ENCODE results near the gene PRPS2. TPM values are rescaled to one million over a fixed set of nuclear protein-coding genes. Genes with fewer than 3 reads are reported as not detected.

The PRPS2 gene
- total and polyA plus RNA-seq, 2 of the 8 experiments (the other 6 are each of a cell fraction or from before 2014, with no cell fraction given): 11.8 to 31.4 TPM

GRCh38 chrX:12794654-12795053 is 3.4 kb downstream of the PRPS2 start:
- H4K91ac ChIP-seq (replicated peaks; ENCODE audit: insufficient read length, low read length): no peak overlapping the region
- peaks cover 0 to 33% of the 10 kb centered on the region in 2 experiments; a peak in 2 of 4 replicates for H3K79me2 ChIP-seq (ENCODE audit: control insufficient read depth in 1 of 2, insufficient read depth in 2 of 2, low read length in 2 of 2)
- no peak overlapping the region for H3K27ac ChIP-seq (ENCODE audit: low read depth, low read length)
- no peak overlapping the region for H2BK5ac ChIP-seq (ENCODE audit: low read depth, low read length)
- ChIA-PET POLR2A (ENCODE audit: partially characterized antibody) (no interaction called here), CTCF (ENCODE audit: partially characterized antibody) (interaction anchor here (1.8 kb wide), 1 partner anchor 24 kb away, joined by 11 read pairs; no protein-coding TSS in a partner anchor)
- H3K4me3 ChIP-seq (ENCODE audit: extremely low read depth in 1 of 4, insufficient read depth in 2 of 4, low read depth in 3 of 4, low read length in 4 of 4): no peak overlapping the region
- H3K23me2 ChIP-seq (ENCODE audit: low read depth, low read length): no peaks in the 10 kb centered on the region; the same call in 1 of the 2 replicates
- H3K4ac ChIP-seq (replicated peaks; ENCODE audit: insufficient read length, low read depth, low read length): no peak overlapping the region
- H4K20me1 ChIP-seq (replicated peaks in 1 of 2; ENCODE audit: control insufficient read depth in 1 of 2, insufficient read depth in 2 of 2, low read length in 2 of 2): peaks cover 0 to 4% of the 10 kb centered on the region in 2 experiments
- H3K4me1 ChIP-seq (replicated peaks in 1 of 4; ENCODE audit: control insufficient read depth in 3 of 4, insufficient read depth in 4 of 4, low read length in 3 of 4): peaks cover 0 to 4% (median 0%) of the 10 kb centered on the region in 4 experiments; a peak in 2 of 7 replicates
- no peak overlapping the region for H2BK15ac ChIP-seq (ENCODE audit: low read length)
- WGBS, 2 experiments (ENCODE audit: extremely low coverage in 1 of 2, insufficient coverage in 1 of 2, insufficient read length in 1 of 2, insufficient replicate concordance in 2 of 2, low coverage in 1 of 2, low lambda C conversion rate in 2 of 2, missing lambda C conversion rate in 1 of 2): 89% methylated on average over 6 of the region's 6 CpGs; no CpG with 5 or more reads in 1 of the 2 experiments
- no peak overlapping the region for H4K5ac ChIP-seq (ENCODE audit: insufficient read length, low read depth, low read length)
- H2AFZ ChIP-seq (ENCODE audit: low read length): no peak overlapping the region
- no peak overlapping the region for H2BK120ac ChIP-seq (replicated peaks; ENCODE audit: low read depth, low read length)
- H3K9me3 ChIP-seq (ENCODE audit: insufficient read depth in 2 of 2, low read depth in 1 of 2, low read length in 1 of 2): no peaks in the 10 kb centered on the region
- DNase-seq (ENCODE audit: low read depth in 1 of 2, low spot score in 2 of 2): no peak
- H2BK12ac ChIP-seq (ENCODE audit: low read depth, low read length): no peak overlapping the region
- no peak overlapping the region for H3K56ac ChIP-seq (replicated peaks; ENCODE audit: insufficient read length, low read depth, low read length)
- no peak overlapping the region for H3K18ac ChIP-seq (ENCODE audit: extremely low read depth, low read length)
- H3K9ac ChIP-seq (replicated peaks in 1 of 4; ENCODE audit: extremely low read depth in 1 of 4, low read depth in 3 of 4, low read length in 3 of 4): no peak overlapping the region
- no peak overlapping the region for H3K14ac ChIP-seq (ENCODE audit: insufficient read length)
- peaks cover 0 to 18% (median 2%) of the 10 kb centered on the region in 4 experiments; a peak in 3 of 8 replicates for H3K36me3 ChIP-seq (ENCODE audit: control insufficient read depth in 2 of 4, insufficient read depth in 4 of 4, low read length in 3 of 4)
- H2BK20ac ChIP-seq (ENCODE audit: low read length): no peak overlapping the region
- no peak overlapping the region for H3K23ac ChIP-seq (ENCODE audit: insufficient read length)
- no peak overlapping the region for H4K8ac ChIP-seq (ENCODE audit: extremely low read depth, insufficient read depth, low read length)
- peaks cover 3 to 9% (median 6%) of the 10 kb centered on the region in 4 experiments for H3K27me3 ChIP-seq (replicated peaks in 1 of 4; ENCODE audit: control insufficient read depth in 3 of 4, extremely low read depth in 1 of 4, insufficient read depth in 3 of 4, low read length in 3 of 4)
- no peak for FAIRE-seq
- no peak overlapping the region for H2AK5ac ChIP-seq (ENCODE audit: low read depth, low read length)
- H3K79me1 ChIP-seq (ENCODE audit: low read depth, low read length): no peaks in the 10 kb centered on the region
- no peak overlapping the region for H3K4me2 ChIP-seq (ENCODE audit: insufficient read depth in 1 of 2, low read depth in 2 of 2, low read length in 2 of 2)
- TF ChIP-seq POU5F1 (IDR thresholded peaks at IDR 0.05; ENCODE audit: low read depth, low read length): no peak
- TF ChIP-seq KDM1A (IDR thresholded peaks at IDR 0.05; ENCODE audit: borderline replicate concordance, low read length): no peak
- no peak for TF ChIP-seq GABPA (IDR thresholded peaks at IDR 0.05; ENCODE audit: borderline replicate concordance, insufficient read depth, low read length)
- TF ChIP-seq CREB1 (IDR thresholded peaks at IDR 0.05): no peak
- no peak for TF ChIP-seq RNF2 (IDR thresholded peaks at IDR 0.05; ENCODE audit: borderline replicate concordance, low read depth, low read length, missing control alignments, poor library complexity, severe bottlenecking)
- no peak for TF ChIP-seq NANOG (IDR thresholded peaks at IDR 0.05; ENCODE audit: insufficient read depth, low read depth, low read length, poor library complexity, severe bottlenecking)
- TF ChIP-seq HDAC2 (IDR thresholded peaks at IDR 0.05; ENCODE audit: borderline replicate concordance in 1 of 2, low read depth in 2 of 2, low read length in 2 of 2): no peak
- no peak for TF ChIP-seq CBX5 (IDR thresholded peaks at IDR 0.05; ENCODE audit: low read depth, low read length)
- TF ChIP-seq SUZ12 (IDR thresholded peaks at IDR 0.05; ENCODE audit: low read length): no peak
- TF ChIP-seq, protein P1, sequence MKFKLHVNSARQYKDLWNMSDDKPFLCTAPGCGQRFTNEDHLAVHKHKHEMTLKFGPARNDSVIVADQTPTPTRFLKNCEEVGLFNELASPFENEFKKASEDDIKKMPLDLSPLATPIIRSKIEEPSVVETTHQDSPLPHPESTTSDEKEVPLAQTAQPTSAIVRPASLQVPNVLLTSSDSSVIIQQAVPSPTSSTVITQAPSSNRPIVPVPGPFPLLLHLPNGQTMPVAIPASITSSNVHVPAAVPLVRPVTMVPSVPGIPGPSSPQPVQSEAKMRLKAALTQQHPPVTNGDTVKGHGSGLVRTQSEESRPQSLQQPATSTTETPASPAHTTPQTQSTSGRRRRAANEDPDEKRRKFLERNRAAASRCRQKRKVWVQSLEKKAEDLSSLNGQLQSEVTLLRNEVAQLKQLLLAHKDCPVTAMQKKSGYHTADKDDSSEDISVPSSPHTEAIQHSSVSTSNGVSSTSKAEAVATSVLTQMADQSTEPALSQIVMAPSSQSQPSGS (IDR thresholded peaks at IDR 0.05; ENCODE audit: low read length): no peak
- no peak for TF ChIP-seq CHD1 (IDR thresholded peaks at IDR 0.05; ENCODE audit: low read depth, low read length)
